Neuron (in vitro differentiated cells): ENCODE results near the gene LAMC3.
"Not testable (repeated sequence)": the region's sequence is repeated elsewhere in the genome, so short reads cannot be mapped to it uniquely, and the experiment has no call there.

ENCODE experiments used
- H2AFZ ChIP-seq: one replicate; pipeline ENCODE4 v1.6.1; 2013; ENCODE audit warnings: low read depth, mild to moderate bottlenecking, inconsistent platforms, low read length, moderate library complexity
- H3K27me3 ChIP-seq: one replicate; pipeline ENCODE4 v1.6.1; 2013; ENCODE audit warnings: low read length; ENCODE audit not compliant: insufficient read depth
- H3K36me3 ChIP-seq: one replicate; pipeline ENCODE4 v1.6.1; 2013; ENCODE audit warnings: low read length; ENCODE audit not compliant: insufficient read depth
- H3K4me1 ChIP-seq: one replicate; pipeline ENCODE4 v1.6.1; 2013; ENCODE audit warnings: low read length; ENCODE audit not compliant: insufficient read depth
- H3K4me3 ChIP-seq: 2 replicates; pipeline ENCODE4 v1.5.1; 2013; ENCODE audit warnings: mild to moderate bottlenecking, low read length, moderate library complexity
- H3K9me3 ChIP-seq: one replicate; pipeline ENCODE4 v1.6.1; 2013; ENCODE audit warnings: low read length

LAMC3 gene

DNA sequence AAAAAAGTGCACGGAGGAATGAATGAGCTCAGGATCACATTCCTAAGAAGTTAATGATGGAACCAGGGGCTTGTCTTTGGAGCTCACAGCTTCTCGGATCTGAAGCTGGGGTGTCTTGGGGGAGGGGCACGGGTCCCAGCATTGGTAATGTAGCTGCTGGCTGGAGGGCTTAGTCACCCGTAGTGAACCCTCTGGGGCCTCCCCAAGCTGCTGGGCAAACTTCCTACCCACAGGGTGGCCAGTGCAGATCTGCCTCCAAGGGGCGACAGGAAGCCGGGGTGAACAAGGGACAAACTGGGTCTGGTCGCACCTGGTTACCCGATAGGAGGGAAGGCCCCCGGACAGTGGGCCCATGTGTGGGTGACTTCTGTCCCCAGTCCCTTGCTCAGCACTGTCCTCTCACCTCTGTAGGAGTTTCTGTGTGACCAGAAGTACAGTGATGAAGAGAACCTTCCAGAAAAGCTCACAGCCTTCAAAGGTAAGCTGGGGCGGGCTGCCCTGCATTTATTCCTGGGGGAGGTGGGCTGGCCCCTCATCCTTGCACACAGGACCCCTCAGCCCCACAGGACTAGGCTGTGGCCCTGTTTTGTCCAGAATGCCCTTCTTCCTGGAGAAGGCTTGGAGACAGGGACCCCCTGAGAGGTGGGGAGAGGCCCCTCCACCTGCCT, 102.3 kb downstream of the LAMC3 start:
- H3K27me3 ChIP-seq = no peaks in the 10 kb centered on the region
- no peaks in the 10 kb centered on the region for H3K9me3 ChIP-seq
- H3K36me3 ChIP-seq = peaks cover 5% of the 10 kb centered on the region
- no peak overlapping the region for H3K4me3 ChIP-seq
- H3K4me1 ChIP-seq = peaks cover 15% of the 10 kb centered on the region
- peak overlapping the region; percentile 33 for H2AFZ ChIP-seq

DNA sequence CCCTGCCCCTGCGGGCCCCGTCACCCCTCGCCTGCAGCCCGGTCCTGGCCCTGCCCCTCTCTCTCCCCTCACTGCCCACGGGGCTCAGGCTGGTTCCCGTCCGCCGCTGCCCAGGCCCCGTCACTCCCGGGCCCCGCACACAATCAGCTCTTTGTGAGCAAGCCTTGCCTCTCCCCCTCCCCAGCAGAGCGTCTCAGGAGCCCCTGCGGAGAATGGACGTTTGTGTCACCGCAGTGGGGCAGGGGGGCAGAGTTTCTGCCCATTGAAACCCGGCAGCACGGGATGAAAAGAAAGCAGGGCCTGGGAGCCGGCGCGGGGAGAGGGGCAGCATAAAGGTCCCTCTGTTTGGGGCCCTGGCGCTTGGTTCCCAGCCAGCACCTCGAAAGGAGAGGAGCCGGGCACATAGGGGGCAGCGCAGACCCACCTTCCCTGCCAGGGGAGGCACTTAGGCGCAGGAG, 102.9 kb downstream of the LAMC3 start:
- Histone ChIP-seq H2AFZ (peak overlapping the region; percentile 33), H3K9me3 (no peaks in the 10 kb centered on the region), H3K36me3 (peaks cover 6% of the 10 kb centered on the region), H3K4me1 (peaks cover 15% of the 10 kb centered on the region), H3K4me3 (no peak overlapping the region), H3K27me3 (no peaks in the 10 kb centered on the region)

DNA sequence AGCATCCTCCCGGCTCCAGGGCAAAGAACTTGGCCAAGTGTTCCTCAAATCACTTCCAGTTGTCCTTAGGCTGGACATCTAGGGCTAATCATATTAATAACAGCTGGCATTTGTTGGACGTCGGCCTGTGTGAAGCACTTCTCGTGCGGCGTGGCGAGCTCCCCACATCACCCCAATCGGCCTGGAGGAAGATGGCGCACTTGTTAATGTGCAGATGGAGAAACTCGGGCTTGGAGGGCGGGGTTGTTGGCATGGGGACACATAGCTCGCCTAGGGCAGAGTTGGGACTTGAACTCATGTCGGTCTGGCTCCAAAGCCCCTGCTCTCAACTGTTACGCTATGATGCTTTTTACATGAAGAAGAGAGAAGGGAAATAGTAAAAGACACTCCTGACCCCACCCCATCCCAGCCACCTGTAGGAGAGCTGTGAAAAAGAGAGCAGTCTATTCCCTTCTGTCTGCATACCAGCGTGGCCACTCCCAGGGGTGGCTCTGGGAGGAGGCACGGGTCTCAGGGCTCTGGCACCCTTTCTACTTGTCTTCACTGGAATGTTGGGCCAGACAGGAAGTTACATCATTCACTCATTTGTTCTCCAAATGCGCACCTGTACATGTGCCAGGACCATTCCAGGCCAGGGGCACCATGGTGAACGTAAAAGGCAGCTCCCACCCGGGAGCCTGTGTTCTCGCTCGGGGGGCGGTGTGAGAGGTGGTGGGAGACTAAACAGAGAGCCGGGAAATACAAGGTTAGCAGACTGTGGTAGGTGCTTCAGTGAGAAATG, 103.6 kb downstream of the LAMC3 start:
- no peaks in the 10 kb centered on the region for H3K9me3 ChIP-seq
- H3K4me1 ChIP-seq = peaks cover 15% of the 10 kb centered on the region
- H3K4me3 ChIP-seq = no peak overlapping the region
- H2AFZ ChIP-seq = no peak overlapping the region
- peaks cover 12% of the 10 kb centered on the region for H3K36me3 ChIP-seq
- no peaks in the 10 kb centered on the region for H3K27me3 ChIP-seq

DNA sequence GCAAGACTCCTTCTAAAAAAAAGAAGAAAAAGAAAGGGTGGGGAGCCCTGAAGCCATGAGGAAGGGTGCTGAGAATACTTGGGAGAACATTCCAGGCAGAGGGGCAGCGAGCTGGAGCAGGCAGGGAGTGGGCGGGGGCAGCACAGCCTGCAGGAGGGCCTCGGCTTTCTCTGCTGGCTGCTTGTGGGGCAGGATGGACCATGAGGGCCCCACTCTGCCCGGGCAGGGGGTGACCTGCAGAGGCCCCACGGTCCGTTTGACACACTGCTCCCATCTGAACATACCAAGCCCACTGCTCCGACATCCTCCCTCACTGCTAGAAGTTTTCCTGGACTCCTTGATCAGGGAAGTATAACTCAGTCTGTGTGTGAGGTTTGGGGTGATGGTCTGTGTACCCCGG, 104.7 kb downstream of the LAMC3 start:
- Histone ChIP-seq H3K36me3 (peaks cover 18% of the 10 kb centered on the region), H3K9me3 (no peaks in the 10 kb centered on the region), H3K4me3 (no peak overlapping the region), H3K27me3 (no peaks in the 10 kb centered on the region), H3K4me1 (peaks cover 15% of the 10 kb centered on the region), H2AFZ (no peak overlapping the region)

DNA sequence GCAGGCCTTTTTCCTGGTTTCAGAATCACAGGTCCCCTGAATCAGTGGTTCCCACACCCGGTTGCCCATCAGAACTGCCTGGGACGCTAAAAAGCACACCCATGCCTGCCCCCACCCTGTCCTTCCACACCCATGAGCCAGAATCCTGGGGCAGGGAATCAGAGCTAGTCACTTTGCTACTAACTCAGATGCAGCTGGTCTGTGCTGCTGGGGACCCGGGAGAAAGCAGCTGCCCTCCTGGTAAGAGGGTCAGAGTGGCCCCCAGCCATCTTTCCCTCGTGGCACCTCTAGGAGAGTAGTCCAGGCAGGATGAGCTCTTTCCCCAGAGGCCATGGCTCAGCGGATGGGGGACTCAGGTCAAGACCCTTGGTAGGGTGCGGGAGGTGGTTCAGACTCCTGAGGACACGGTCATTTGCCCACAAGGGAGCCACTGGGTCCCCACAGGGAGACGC, 105.1 kb downstream of the LAMC3 start:
- Histone ChIP-seq H3K4me3 (no peak overlapping the region), H3K4me1 (peaks cover 15% of the 10 kb centered on the region), H3K9me3 (no peaks in the 10 kb centered on the region), H3K27me3 (no peaks in the 10 kb centered on the region), H2AFZ (no peak overlapping the region), H3K36me3 (peaks cover 22% of the 10 kb centered on the region)

DNA sequence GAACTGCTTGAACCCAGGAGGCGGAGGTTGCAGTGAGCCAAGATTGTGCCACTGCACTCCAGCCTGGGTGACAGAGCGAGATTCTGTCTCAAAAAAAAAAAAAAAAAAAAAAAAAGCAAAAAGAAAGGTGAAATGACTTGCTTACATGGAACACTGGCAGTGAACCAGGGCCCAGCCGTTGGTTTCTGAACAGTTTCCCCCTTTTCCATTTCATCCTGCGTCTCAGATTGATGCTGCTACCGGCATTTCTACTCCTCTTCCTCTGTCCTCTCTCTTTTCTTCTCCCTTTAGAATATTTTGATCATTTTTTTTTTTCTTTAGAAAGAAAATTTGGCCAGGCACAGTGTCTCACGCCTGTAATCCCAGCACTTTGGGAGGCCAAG, 106.4 kb downstream of the LAMC3 start:
- not testable (repeated sequence) for H3K4me3 ChIP-seq, H2AFZ ChIP-seq, H3K9me3 ChIP-seq, H3K27me3 ChIP-seq
- Histone ChIP-seq H3K36me3 (peaks cover 32% of the 10 kb centered on the region), H3K4me1 (peaks cover 15% of the 10 kb centered on the region)

DNA sequence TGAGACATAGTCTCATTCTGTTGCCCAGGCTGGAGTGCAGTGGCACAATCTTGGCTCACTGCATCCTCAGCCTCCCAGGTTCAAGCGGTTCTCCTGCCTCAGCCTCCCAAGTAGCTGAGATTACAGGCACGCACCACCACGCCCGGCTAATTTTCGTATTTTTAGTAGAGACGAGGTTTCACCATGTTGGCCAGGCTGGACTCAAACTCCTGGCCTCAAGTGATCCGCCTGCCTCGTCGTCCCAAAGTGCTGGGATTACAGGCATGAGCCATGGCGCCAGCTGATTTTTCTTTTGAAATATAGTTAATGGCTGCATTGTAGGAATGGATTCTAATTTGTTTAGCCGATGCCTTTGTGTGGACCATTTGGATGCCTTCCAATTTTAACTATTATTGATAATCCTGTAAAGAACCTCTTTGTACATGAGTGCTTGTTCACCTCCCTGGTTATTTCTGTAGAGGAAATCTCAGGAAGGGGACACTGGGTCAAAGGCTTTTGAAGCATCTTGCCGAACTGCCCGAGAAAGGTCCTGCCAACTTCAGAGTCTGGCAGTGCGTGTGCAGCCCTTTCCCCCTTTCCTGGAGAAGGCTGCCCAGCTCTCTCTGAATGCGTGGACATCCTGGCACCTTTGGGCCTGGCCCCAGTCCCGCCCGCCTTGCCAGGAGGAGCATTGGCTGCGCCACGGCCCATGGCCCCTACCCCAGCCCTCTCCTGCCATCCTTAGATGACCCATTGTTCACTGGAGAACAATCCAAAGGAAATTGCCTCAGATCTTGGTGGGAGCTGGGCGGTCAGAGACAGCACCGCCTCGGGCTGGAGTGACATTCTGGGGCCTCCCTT, 107.5 kb downstream of the LAMC3 start:
- no peaks in the 10 kb centered on the region for H3K9me3 ChIP-seq
- H3K36me3 ChIP-seq = peaks cover 44% of the 10 kb centered on the region
- peaks cover 10% of the 10 kb centered on the region for H3K4me1 ChIP-seq
- no peak overlapping the region for H2AFZ ChIP-seq
- H3K27me3 ChIP-seq = no peaks in the 10 kb centered on the region
- no peak overlapping the region for H3K4me3 ChIP-seq

DNA sequence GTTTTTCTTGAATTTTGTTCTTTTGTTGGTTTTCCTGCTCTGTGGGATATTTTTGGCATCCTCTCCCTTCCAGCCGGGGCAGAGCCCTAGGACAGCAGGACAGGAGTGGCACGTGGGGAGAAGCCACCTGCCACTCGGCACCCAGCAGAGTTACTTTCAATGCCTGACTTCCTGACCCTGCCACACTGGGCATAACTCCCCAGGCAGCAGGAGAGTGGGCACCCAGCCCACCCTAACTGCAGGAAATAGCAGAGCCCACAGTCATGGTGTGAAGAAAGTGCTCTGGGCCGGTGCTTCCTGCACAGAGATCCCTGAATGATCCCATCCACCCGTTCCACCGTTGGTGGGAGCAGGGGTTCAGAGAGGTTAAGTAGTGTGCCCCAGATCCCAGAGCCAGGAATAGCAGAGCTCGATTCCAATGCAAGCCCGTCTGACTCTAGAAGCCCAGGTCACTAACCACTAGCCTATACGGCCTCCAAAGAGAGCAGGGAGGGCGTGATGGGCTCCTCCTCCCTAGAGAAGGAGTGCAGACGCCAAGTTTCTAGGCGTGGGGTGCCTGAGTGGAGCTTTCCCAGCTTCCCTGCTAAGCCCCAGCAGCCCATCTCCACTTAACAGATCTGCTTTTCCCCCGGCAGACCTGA, 108.3 kb downstream of the LAMC3 start:
- H3K4me1 ChIP-seq = peaks cover 3% of the 10 kb centered on the region
- H2AFZ ChIP-seq = no peak overlapping the region
- H3K9me3 ChIP-seq = no peaks in the 10 kb centered on the region
- H3K36me3 ChIP-seq = peaks cover 49% of the 10 kb centered on the region
- no peak overlapping the region for H3K4me3 ChIP-seq
- no peaks in the 10 kb centered on the region for H3K27me3 ChIP-seq

DNA sequence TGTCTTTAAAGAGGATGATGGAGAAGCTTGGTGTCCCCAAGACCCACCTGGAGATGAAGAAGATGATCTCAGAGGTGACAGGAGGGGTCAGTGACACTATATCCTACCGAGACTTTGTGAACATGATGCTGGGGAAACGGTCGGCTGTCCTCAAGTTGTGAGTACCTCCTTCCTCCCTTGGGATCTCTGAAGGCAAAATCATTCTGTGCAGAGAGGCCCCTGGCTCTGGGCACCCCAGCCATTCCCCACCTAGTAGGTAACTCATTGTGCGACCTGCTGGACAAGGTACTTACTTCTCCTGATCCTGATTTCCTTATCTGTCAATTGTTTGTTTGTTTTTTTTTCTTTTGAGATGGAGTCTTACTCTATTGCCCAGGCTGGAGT, 108.8 kb downstream of the LAMC3 start:
- no peak overlapping the region for H3K4me3 ChIP-seq
- H2AFZ ChIP-seq = no peak overlapping the region
- H3K36me3 ChIP-seq = peaks cover 52% of the 10 kb centered on the region
- no peaks in the 10 kb centered on the region for H3K9me3 ChIP-seq
- H3K4me1 ChIP-seq = no peaks in the 10 kb centered on the region
- no peaks in the 10 kb centered on the region for H3K27me3 ChIP-seq

DNA sequence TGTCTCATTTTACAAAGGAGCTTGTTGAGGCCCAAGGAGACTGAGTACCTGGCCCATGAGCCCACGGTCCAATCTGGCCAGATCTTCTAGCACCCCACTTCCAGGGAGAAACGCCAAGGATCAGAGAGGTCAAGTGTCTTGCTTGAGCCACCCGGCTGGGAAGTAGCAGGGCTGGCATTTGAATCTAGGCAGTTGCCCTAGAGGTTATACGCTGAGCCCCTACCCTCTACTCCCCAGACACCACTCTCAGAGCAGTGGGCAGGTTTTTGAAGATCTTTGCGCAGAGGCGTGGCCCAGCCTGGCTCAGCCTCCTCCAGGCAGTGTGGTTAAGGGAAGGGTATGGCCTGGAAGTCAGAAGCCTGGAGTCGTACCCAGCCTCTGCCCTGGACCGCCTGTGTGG, 110.6 kb downstream of the LAMC3 start:
- Histone ChIP-seq H2AFZ (no peak overlapping the region), H3K36me3 (peaks cover 49% of the 10 kb centered on the region), H3K4me1 (peaks cover 1% of the 10 kb centered on the region), H3K9me3 (no peaks in the 10 kb centered on the region), H3K4me3 (no peak overlapping the region), H3K27me3 (no peaks in the 10 kb centered on the region)

DNA sequence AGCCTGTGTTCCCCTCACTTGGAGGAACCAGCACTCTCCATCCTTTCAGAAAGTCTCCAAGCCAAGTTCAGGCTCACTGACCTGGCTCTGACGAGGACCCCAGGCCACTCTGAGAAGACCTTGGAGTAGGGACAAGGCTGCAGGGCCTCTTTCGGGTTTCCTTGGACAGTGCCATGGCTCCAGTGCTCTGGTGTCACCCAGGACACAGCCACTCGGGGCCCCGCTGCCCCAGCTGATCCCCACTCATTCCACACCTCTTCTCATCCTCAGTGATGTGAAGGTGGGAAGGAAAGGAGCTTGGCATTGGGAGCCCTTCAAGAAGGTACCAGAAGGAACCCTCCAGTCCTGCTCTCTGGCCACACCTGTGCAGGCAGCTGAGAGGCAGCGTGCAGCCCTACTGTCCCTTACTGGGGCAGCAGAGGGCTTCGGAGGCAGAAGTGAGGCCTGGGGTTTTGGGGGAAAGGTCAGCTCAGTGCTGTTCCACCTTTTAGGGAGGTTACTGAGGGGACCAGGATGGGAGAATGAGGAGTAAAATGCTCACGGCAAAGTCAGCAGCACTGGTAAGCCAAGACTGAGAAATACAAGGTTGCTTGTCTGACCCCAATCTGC, 111.8 kb downstream of the LAMC3 start:
- Histone ChIP-seq H3K4me1 (peaks cover 5% of the 10 kb centered on the region), H3K9me3 (no peaks in the 10 kb centered on the region), H3K27me3 (no peaks in the 10 kb centered on the region), H3K4me3 (no peak overlapping the region), H2AFZ (no peak overlapping the region), H3K36me3 (peaks cover 49% of the 10 kb centered on the region)

DNA sequence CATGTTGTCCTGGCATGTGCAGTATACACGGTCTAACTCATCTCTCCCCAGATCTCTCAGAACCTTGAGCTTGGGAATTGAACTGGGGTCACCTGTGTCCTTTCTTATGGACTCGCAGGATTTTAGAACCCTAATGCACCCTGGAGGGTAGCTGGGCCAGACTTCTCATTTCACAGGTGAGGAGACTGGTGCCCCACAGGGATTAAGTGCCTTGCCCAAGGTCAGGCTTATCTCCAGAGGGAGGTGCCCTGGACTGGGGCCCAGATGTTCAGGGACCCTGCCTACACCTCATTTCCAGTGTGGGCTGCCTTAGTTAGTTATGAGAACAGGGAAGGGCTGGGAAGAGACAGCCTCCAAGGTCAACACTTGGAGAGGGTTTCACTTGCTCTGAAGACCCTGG, 112.4 kb downstream of the LAMC3 start:
- Histone ChIP-seq H3K36me3 (peaks cover 49% of the 10 kb centered on the region), H3K27me3 (no peaks in the 10 kb centered on the region), H2AFZ (no peak overlapping the region), H3K4me1 (peaks cover 8% of the 10 kb centered on the region), H3K4me3 (no peak overlapping the region), H3K9me3 (no peaks in the 10 kb centered on the region)
